ENCODE results near the gene SCYGR2.
"Not testable (repeated sequence)": the region's sequence is repeated elsewhere in the genome, so short reads cannot be mapped to it uniquely, and the experiment has no call there.

The SCYGR2 gene

GRCh38 chr2:227598835-227599503 lies at the start of gene SCYGR2:
TSS of gene SCYGR2 (plus strand) at chr2:227598893. CDS start at chr2:227598893, 0 bp downstream.
- not testable (repeated sequence) for H3K27ac ChIP-seq (ENCODE audit: low read length); H3K4me3 ChIP-seq (ENCODE audit: low read depth in 1 of 2, low read length in 2 of 2); H3K4me1 ChIP-seq (ENCODE audit: control insufficient read depth in 1 of 2, insufficient read depth in 2 of 2, low read length in 2 of 2); H3K27me3 ChIP-seq (ENCODE audit: low read depth, low read length); H3K9me3 ChIP-seq (ENCODE audit: control insufficient read depth in 1 of 2, low read length in 2 of 2); H3K36me3 ChIP-seq (ENCODE audit: control insufficient read depth in 1 of 2, insufficient read depth in 2 of 2, low read length in 2 of 2)

- Histone ChIP-seq H3K9me3 (ENCODE audit: control insufficient read depth in 1 of 2, low read length in 2 of 2) (no peaks in the 10 kb centered on the region), H3K27ac (ENCODE audit: low read length) (no peak overlapping the region), H3K27me3 (ENCODE audit: low read depth, low read length) (no peaks in the 10 kb centered on the region), H3K36me3 (ENCODE audit: control insufficient read depth in 1 of 2, insufficient read depth in 2 of 2, low read length in 2 of 2) (peaks cover 31 to 34% of the 10 kb centered on the region in 2 donors), H3K4me3 (ENCODE audit: low read depth in 1 of 2, low read length in 2 of 2) (no peak overlapping the region), H3K4me1 (ENCODE audit: control insufficient read depth in 1 of 2, insufficient read depth in 2 of 2, low read length in 2 of 2) (no peaks in the 10 kb centered on the region)
Measured at GRCh38 chr2:227551836-227552235, 46.9 kb upstream of the SCYGR2 start.

GRCh38 chr2:227562581-227562980 lies 36.1 kb upstream of the SCYGR2 start:
- Histone ChIP-seq H3K4me3 (ENCODE audit: low read depth in 1 of 2, low read length in 2 of 2) (no peak overlapping the region), H3K36me3 (ENCODE audit: control insufficient read depth in 1 of 2, insufficient read depth in 2 of 2, low read length in 2 of 2) (peaks cover 0 to 3% of the 10 kb centered on the region in 2 donors), H3K27ac (ENCODE audit: low read length) (no peak overlapping the region), H3K27me3 (ENCODE audit: low read depth, low read length) (no peaks in the 10 kb centered on the region), H3K4me1 (ENCODE audit: control insufficient read depth in 1 of 2, insufficient read depth in 2 of 2, low read length in 2 of 2) (no peaks in the 10 kb centered on the region), H3K9me3 (ENCODE audit: control insufficient read depth in 1 of 2, low read length in 2 of 2) (no peaks in the 10 kb centered on the region)

- Histone ChIP-seq H3K4me1 (ENCODE audit: control insufficient read depth in 1 of 2, insufficient read depth in 2 of 2, low read length in 2 of 2) (no peaks in the 10 kb centered on the region), H3K4me3 (ENCODE audit: low read depth in 1 of 2, low read length in 2 of 2) (no peak overlapping the region), H3K36me3 (ENCODE audit: control insufficient read depth in 1 of 2, insufficient read depth in 2 of 2, low read length in 2 of 2) (peaks cover 0 to 3% of the 10 kb centered on the region in 2 donors), H3K27me3 (ENCODE audit: low read depth, low read length) (no peaks in the 10 kb centered on the region), H3K9me3 (ENCODE audit: control insufficient read depth in 1 of 2, low read length in 2 of 2) (no peaks in the 10 kb centered on the region), H3K27ac (ENCODE audit: low read length) (no peak overlapping the region)
Measured at GRCh38 chr2:227565080-227565479, 33.6 kb upstream of the SCYGR2 start.

GRCh38 chr2:227566012-227566411 lies 32.7 kb upstream of the SCYGR2 start:
- H3K4me1 ChIP-seq (ENCODE audit: control insufficient read depth in 1 of 2, insufficient read depth in 2 of 2, low read length in 2 of 2), result no peaks in the 10 kb centered on the region
- peaks cover 0 to 3% of the 10 kb centered on the region in 2 donors for H3K36me3 ChIP-seq (ENCODE audit: control insufficient read depth in 1 of 2, insufficient read depth in 2 of 2, low read length in 2 of 2)
- H3K4me3 ChIP-seq (ENCODE audit: low read depth in 1 of 2, low read length in 2 of 2), result no peak overlapping the region
- no peak overlapping the region for H3K27ac ChIP-seq (ENCODE audit: low read length)
- H3K27me3 ChIP-seq (ENCODE audit: low read depth, low read length), result no peaks in the 10 kb centered on the region
- H3K9me3 ChIP-seq (ENCODE audit: control insufficient read depth in 1 of 2, low read length in 2 of 2), result no peaks in the 10 kb centered on the region

GRCh38 chr2:227568852-227569169 lies 29.9 kb upstream of the SCYGR2 start:
- Histone ChIP-seq H3K27ac (ENCODE audit: low read length) (no peak overlapping the region), H3K4me1 (ENCODE audit: control insufficient read depth in 1 of 2, insufficient read depth in 2 of 2, low read length in 2 of 2) (no peaks in the 10 kb centered on the region), H3K9me3 (ENCODE audit: control insufficient read depth in 1 of 2, low read length in 2 of 2) (no peaks in the 10 kb centered on the region), H3K4me3 (ENCODE audit: low read depth in 1 of 2, low read length in 2 of 2) (no peak overlapping the region), H3K27me3 (ENCODE audit: low read depth, low read length) (no peaks in the 10 kb centered on the region), H3K36me3 (ENCODE audit: control insufficient read depth in 1 of 2, insufficient read depth in 2 of 2, low read length in 2 of 2) (no peaks in the 10 kb centered on the region)

- no peaks in the 10 kb centered on the region for H3K9me3 ChIP-seq (ENCODE audit: control insufficient read depth in 1 of 2, low read length in 2 of 2)
- no peaks in the 10 kb centered on the region for H3K36me3 ChIP-seq (ENCODE audit: control insufficient read depth in 1 of 2, insufficient read depth in 2 of 2, low read length in 2 of 2)
- H3K4me3 ChIP-seq (ENCODE audit: low read depth in 1 of 2, low read length in 2 of 2), result no peak overlapping the region
- no peaks in the 10 kb centered on the region for H3K27me3 ChIP-seq (ENCODE audit: low read depth, low read length)
- H3K4me1 ChIP-seq (ENCODE audit: control insufficient read depth in 1 of 2, insufficient read depth in 2 of 2, low read length in 2 of 2), result no peaks in the 10 kb centered on the region
- no peak overlapping the region for H3K27ac ChIP-seq (ENCODE audit: low read length)
Measured at GRCh38 chr2:227570615-227571014, 28.1 kb upstream of the SCYGR2 start.

GRCh38 chr2:227576110-227576509 lies 22.6 kb upstream of the SCYGR2 start:
- Histone ChIP-seq H3K4me3 (ENCODE audit: low read depth in 1 of 2, low read length in 2 of 2) (no peak overlapping the region), H3K36me3 (ENCODE audit: control insufficient read depth in 1 of 2, insufficient read depth in 2 of 2, low read length in 2 of 2) (no peaks in the 10 kb centered on the region), H3K9me3 (ENCODE audit: control insufficient read depth in 1 of 2, low read length in 2 of 2) (no peaks in the 10 kb centered on the region), H3K27me3 (ENCODE audit: low read depth, low read length) (no peaks in the 10 kb centered on the region), H3K27ac (ENCODE audit: low read length) (no peak overlapping the region), H3K4me1 (ENCODE audit: control insufficient read depth in 1 of 2, insufficient read depth in 2 of 2, low read length in 2 of 2) (no peaks in the 10 kb centered on the region)

GRCh38 chr2:227576812-227577211 lies 21.9 kb upstream of the SCYGR2 start:
- no peaks in the 10 kb centered on the region for H3K9me3 ChIP-seq (ENCODE audit: control insufficient read depth in 1 of 2, low read length in 2 of 2)
- no peaks in the 10 kb centered on the region for H3K36me3 ChIP-seq (ENCODE audit: control insufficient read depth in 1 of 2, insufficient read depth in 2 of 2, low read length in 2 of 2)
- H3K27me3 ChIP-seq (ENCODE audit: low read depth, low read length), result no peaks in the 10 kb centered on the region
- no peaks in the 10 kb centered on the region for H3K4me1 ChIP-seq (ENCODE audit: control insufficient read depth in 1 of 2, insufficient read depth in 2 of 2, low read length in 2 of 2)
- no peak overlapping the region for H3K4me3 ChIP-seq (ENCODE audit: low read depth in 1 of 2, low read length in 2 of 2)
- H3K27ac ChIP-seq (ENCODE audit: low read length), result no peak overlapping the region

- H3K4me3 ChIP-seq (ENCODE audit: low read depth in 1 of 2, low read length in 2 of 2), result no peak overlapping the region
- H3K27me3 ChIP-seq (ENCODE audit: low read depth, low read length), result no peaks in the 10 kb centered on the region
- H3K4me1 ChIP-seq (ENCODE audit: control insufficient read depth in 1 of 2, insufficient read depth in 2 of 2, low read length in 2 of 2), result no peaks in the 10 kb centered on the region
- H3K36me3 ChIP-seq (ENCODE audit: control insufficient read depth in 1 of 2, insufficient read depth in 2 of 2, low read length in 2 of 2), result no peaks in the 10 kb centered on the region
- no peak overlapping the region for H3K27ac ChIP-seq (ENCODE audit: low read length)
- H3K9me3 ChIP-seq (ENCODE audit: control insufficient read depth in 1 of 2, low read length in 2 of 2), result peaks cover 2 to 6% of the 10 kb centered on the region in 2 donors
Measured at GRCh38 chr2:227577555-227577954, 21.1 kb upstream of the SCYGR2 start.

- H3K27ac ChIP-seq (ENCODE audit: low read length), result no peak overlapping the region
Measured at GRCh38 chr2:227578642-227579041, 20.1 kb upstream of the SCYGR2 start.

GRCh38 chr2:227579791-227580190 lies 18.9 kb upstream of the SCYGR2 start:
- Histone ChIP-seq H3K9me3 (ENCODE audit: control insufficient read depth in 1 of 2, low read length in 2 of 2) (peaks cover 6 to 15% of the 10 kb centered on the region in 2 donors), H3K27ac (ENCODE audit: low read length) (no peak overlapping the region), H3K4me1 (ENCODE audit: control insufficient read depth in 1 of 2, insufficient read depth in 2 of 2, low read length in 2 of 2) (no peaks in the 10 kb centered on the region), H3K4me3 (ENCODE audit: low read depth in 1 of 2, low read length in 2 of 2) (no peak overlapping the region), H3K36me3 (ENCODE audit: control insufficient read depth in 1 of 2, insufficient read depth in 2 of 2, low read length in 2 of 2) (no peaks in the 10 kb centered on the region), H3K27me3 (ENCODE audit: low read depth, low read length) (no peaks in the 10 kb centered on the region)

More at GRCh38 chr2:227578642-227579041, 20.1 kb upstream of the SCYGR2 start:
- Histone ChIP-seq H3K36me3 (ENCODE audit: control insufficient read depth in 1 of 2, insufficient read depth in 2 of 2, low read length in 2 of 2) (no peaks in the 10 kb centered on the region), H3K4me3 (ENCODE audit: low read depth in 1 of 2, low read length in 2 of 2) (no peak overlapping the region), H3K9me3 (ENCODE audit: control insufficient read depth in 1 of 2, low read length in 2 of 2) (peaks cover 6 to 15% of the 10 kb centered on the region in 2 donors), H3K27me3 (ENCODE audit: low read depth, low read length) (no peaks in the 10 kb centered on the region), H3K4me1 (ENCODE audit: control insufficient read depth in 1 of 2, insufficient read depth in 2 of 2, low read length in 2 of 2) (no peaks in the 10 kb centered on the region)
